IMR-90 (cell line): ENCODE data around the gene SLC38A6. TPM values are rescaled to one million over a fixed set of nuclear protein-coding genes. Genes with fewer than 3 reads are reported as not detected.

Source experiments
- ATAC-seq: fragments of 200-7000 bp; cut with Tn5 transposase; 2 replicates; pipeline ENCODE4 v1.9.1; 2020; ENCODE audit warnings: low read depth, mild to moderate bottlenecking, moderate library complexity
- BruUV-seq: library from RNA; stranded (reverse); fragments of 400-500 nt; replicated peaks from 2 replicates; lab custom pipeline; 2021; lab: Mats Ljungman, UMichigan
- CTCF ChIA-PET: fragments of 300-600 bp; formaldehyde crosslinking; extraction: SDS; loops from one replicate; lab custom pipeline; 2021; ENCODE audit warnings: antibody characterized with exemption; lab: Yijun Ruan, JAX
- POLR2A ChIA-PET: fragments of 300-600 bp; sonication (Branson Sonifier 250); formaldehyde crosslinking; loops from one replicate; lab custom pipeline; 2022; ENCODE audit warnings: antibody characterized with exemption; ENCODE audit not compliant: unreplicated experiment; lab: Charles Lee
- DNase-seq: peaks from one replicate; pipeline ENCODE4 v3.0.0; 2013
- H2AFZ ChIP-seq: replicated peaks from 2 replicates; pipeline ENCODE3; 2013; ENCODE audit warnings: low read length, mild to moderate bottlenecking; ENCODE audit not compliant: poor library complexity
- H2AK5ac ChIP-seq: 2 replicates; pipeline ENCODE4 v1.6.1; 2013; ENCODE audit warnings: low read depth, low read length, inconsistent platforms
- H2AK9ac ChIP-seq: replicated peaks from 2 replicates; pipeline ENCODE3; 2013; ENCODE audit warnings: mild to moderate bottlenecking, low read depth, low read length, moderate library complexity; ENCODE audit not compliant: poor library complexity
- H2BK120ac ChIP-seq: 2 replicates; pipeline ENCODE4 v1.6.1; 2013; ENCODE audit warnings: low read depth, low read length, inconsistent platforms
- H2BK15ac ChIP-seq: 3 replicates; pipeline ENCODE4 v1.6.1; 2013; ENCODE audit warnings: low read depth, low read length, inconsistent platforms
- H2BK20ac ChIP-seq: 2 replicates; pipeline ENCODE4 v1.6.1; 2013; ENCODE audit warnings: low read depth, mild to moderate bottlenecking, inconsistent platforms, low read length, moderate library complexity
- H2BK5ac ChIP-seq: 2 replicates; pipeline ENCODE4 v1.6.1; 2013; ENCODE audit warnings: mild to moderate bottlenecking, low read depth, low read length, inconsistent platforms; ENCODE audit not compliant: poor library complexity, severe bottlenecking
- H3K14ac ChIP-seq: replicated peaks from 2 replicates; pipeline ENCODE4 v1.6.1; 2013; ENCODE audit warnings: low read depth, low read length, inconsistent platforms
- H3K18ac ChIP-seq: 2 replicates; pipeline ENCODE4 v1.6.1; 2013; ENCODE audit warnings: low read depth, low read length, control low read depth
- H3K23ac ChIP-seq: 2 replicates; pipeline ENCODE4 v1.6.1; 2013; ENCODE audit warnings: low read depth, low read length, inconsistent platforms
- H3K27ac ChIP-seq: 2 replicates; pipeline ENCODE4 v1.5.1; 2013; ENCODE audit warnings: mild to moderate bottlenecking, control low read depth, low read length; ENCODE audit not compliant: insufficient read depth
- H3K27me3 ChIP-seq: 2 replicates; pipeline ENCODE4 v1.6.1; 2013; ENCODE audit warnings: low read length; ENCODE audit not compliant: control insufficient read depth, insufficient read depth
- H3K36me3 ChIP-seq: 2 replicates; pipeline ENCODE4 v1.6.1; 2013; ENCODE audit warnings: low read length, mixed read lengths; ENCODE audit not compliant: control insufficient read depth, insufficient read depth
- H3K4ac ChIP-seq: 2 replicates; pipeline ENCODE4 v1.6.1; 2013; ENCODE audit warnings: low read depth, low read length, inconsistent platforms
- H3K4me1 ChIP-seq: 2 replicates; pipeline ENCODE4 v1.6.1; 2013; ENCODE audit warnings: low read length, mixed read lengths; ENCODE audit not compliant: control insufficient read depth, insufficient read depth
- H3K4me2 ChIP-seq: 2 replicates; pipeline ENCODE4 v1.6.1; 2013; ENCODE audit warnings: low read depth, mild to moderate bottlenecking, control low read depth, low read length, moderate library complexity
- H3K4me3 ChIP-seq: 2 replicates; pipeline ENCODE4 v1.5.1; 2013; ENCODE audit warnings: low read depth, mild to moderate bottlenecking, control low read depth, low read length, moderate library complexity; ENCODE audit not compliant: insufficient read depth
- H3K56ac ChIP-seq: 2 replicates; pipeline ENCODE4 v1.6.1; 2013; ENCODE audit warnings: low read length, inconsistent platforms; ENCODE audit not compliant: insufficient read depth; ENCODE audit errors: extremely low read depth
- H3K79me1 ChIP-seq, 2 experiments: 2 replicates each; pipeline ENCODE4 v1.6.1; 2013; ENCODE audit warnings: low read length in 2 of 2, inconsistent platforms in 1 of 2, low read depth in 1 of 2
- H3K9ac ChIP-seq: 2 replicates; pipeline ENCODE4 v1.6.1; 2013; ENCODE audit warnings: low read depth, low read length, control low read depth
- H3K9me1 ChIP-seq: 2 replicates; pipeline ENCODE4 v1.6.1; 2013; ENCODE audit warnings: low read length, inconsistent platforms; ENCODE audit not compliant: insufficient read depth
- H3K9me3 ChIP-seq: 2 replicates; pipeline ENCODE4 v1.6.1; 2013; ENCODE audit warnings: low read length; ENCODE audit not compliant: control insufficient read depth, insufficient read depth
- H4K20me1 ChIP-seq: 2 replicates; pipeline ENCODE4 v1.6.1; 2013; ENCODE audit warnings: low read length, inconsistent platforms; ENCODE audit not compliant: insufficient read depth
- H4K5ac ChIP-seq: 2 replicates; pipeline ENCODE4 v1.6.1; 2013; ENCODE audit warnings: mild to moderate bottlenecking, low read depth, low read length, control low read depth
- H4K8ac ChIP-seq, 2 experiments: 2 replicates each; pipeline ENCODE4 v1.6.1; 2013; ENCODE audit warnings: low read depth in 2 of 2, low read length in 2 of 2, control low read depth in 1 of 2, inconsistent platforms in 1 of 2
- H4K91ac ChIP-seq: 2 replicates; pipeline ENCODE4 v1.6.1; 2013; ENCODE audit warnings: low read depth, low read length, inconsistent platforms; ENCODE audit not compliant: insufficient read depth
- BHLHE40 ChIP-seq: fragments of 150-350 bp; IDR thresholded peaks from 2 replicates; pipeline ENCODE4 v1.6.1; 2016; ENCODE audit warnings: mild to moderate bottlenecking, low read depth, low read length
- FOS ChIP-seq: fragments of 150-350 bp; IDR thresholded peaks from 2 replicates; pipeline ENCODE4 v1.6.1; 2016; ENCODE audit warnings: low read depth, low read length
- NFE2L2 ChIP-seq: fragments of 150-350 bp; IDR thresholded peaks from 2 replicates; pipeline ENCODE4 v1.6.1; 2016; ENCODE audit warnings: low read depth, mild to moderate bottlenecking, low read length
- POLR2A ChIP-seq: IDR thresholded peaks from 2 replicates; pipeline ENCODE4 v1.6.1; 2012; ENCODE audit warnings: mild to moderate bottlenecking, low read depth, low read length
- RAD21 ChIP-seq: IDR thresholded peaks from 2 replicates; pipeline ENCODE4 v1.6.1; 2012; ENCODE audit warnings: low read length, improper control_type of control experiment
- RCOR1 ChIP-seq: IDR thresholded peaks from 2 replicates; pipeline ENCODE4 v1.6.1; 2012; ENCODE audit warnings: mild to moderate bottlenecking, low read length, improper control_type of control experiment; ENCODE audit not compliant: insufficient replicate concordance
- RFX5 ChIP-seq: IDR thresholded peaks from 2 replicates; pipeline ENCODE4 v1.8.0; 2012; ENCODE audit warnings: low read depth, mild to moderate bottlenecking, low read length, moderate library complexity
- SMC3 ChIP-seq: fragments of 150-350 bp; IDR thresholded peaks from 2 replicates; pipeline ENCODE4 v1.6.1; 2016; ENCODE audit warnings: low read depth, mild to moderate bottlenecking, antibody characterized with exemption, low read length, moderate library complexity
- dilution Hi-C: fragments of 300-500 bp; cut with HindIII; formaldehyde crosslinking; loops from one replicate; pipeline ENCODE4 v1.14.3; 2018; ENCODE audit warnings: low sequenced_read_pairs; ENCODE audit not compliant: unreplicated experiment
- in situ Hi-C: fragments of 300-500 bp; cut with MboI; formaldehyde crosslinking; loops from 3 replicates; pipeline ENCODE4 v1.14.3; 2019; ENCODE audit warnings: low sequenced_read_pairs, inconsistent platforms, mixed read lengths
- intact Hi-C: fragments of 100-400 bp; cut with micrococcal nuclease; formaldehyde crosslinking; loops from 2 replicates; pipeline ENCODE4 v1.10.0; 2022
- polyA plus RNA-seq, 3 experiments: library from polyadenylated mRNA; depleted of rRNA; stranded (reverse); fragments of >200 nt; gene quantifications; 2 replicates each; pipeline ENCODE4 v1.2.3, GENCODE V29; 2012; ENCODE audit warnings: low replicate concordance in 1 of 3
- total RNA-seq: library from RNA; depleted of rRNA; stranded (reverse); fragments of >200 nt; gene quantifications from 2 replicates; pipeline ENCODE4 v1.2.3, GENCODE V29; 2012

Gene SLC38A6
- total and polyA plus RNA-seq, 2 of the 4 experiments (the other 2 are of a cell fraction), result 15.5 to 18.3 TPM

DNA sequence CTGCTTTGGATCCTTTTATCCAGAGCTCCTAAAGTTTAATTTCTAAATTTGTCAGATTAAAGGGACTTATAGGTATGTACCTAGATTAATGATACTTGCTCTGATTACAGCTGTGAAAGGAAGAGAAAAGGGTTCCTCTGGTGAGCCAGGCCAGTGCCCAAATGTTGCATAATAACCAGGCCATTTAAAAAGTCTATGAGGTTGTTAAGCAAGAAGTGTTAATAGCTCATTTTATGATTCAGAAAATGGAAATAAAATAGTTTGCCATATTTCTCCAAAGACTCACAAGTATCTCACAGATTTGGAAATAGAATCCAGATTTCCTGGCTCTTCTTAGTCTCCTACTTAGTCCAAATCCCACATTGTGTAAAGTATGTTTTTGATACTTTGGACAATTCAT is 67.6 kb downstream of the SLC38A6 start:
- Histone ChIP-seq H3K27me3 (no peaks in the 10 kb centered on the region), H3K9ac (no peak overlapping the region), H3K14ac (no peak overlapping the region), H4K8ac (no peak overlapping the region), H3K27ac (no peak overlapping the region), H3K4me3 (no peak overlapping the region), H4K20me1 (no peaks in the 10 kb centered on the region), H4K5ac (no peak overlapping the region), H3K4me2 (no peak overlapping the region), H3K36me3 (peaks cover 3% of the 10 kb centered on the region; the same call in 1 of the 2 replicates), H2AK9ac (no peak overlapping the region), H2BK15ac (no peak overlapping the region), H3K4ac (no peak overlapping the region), H4K91ac (no peak overlapping the region), H2BK20ac (no peak overlapping the region), H2AFZ (no peak overlapping the region), H3K9me3 (peaks cover 2% of the 10 kb centered on the region; the same call in 1 of the 2 replicates), H3K9me1 (peaks cover 6% of the 10 kb centered on the region; the same call in 1 of the 2 replicates), H3K18ac (no peak overlapping the region), H2AK5ac (no peak overlapping the region), H3K23ac (no peak overlapping the region), H2BK120ac (no peak overlapping the region), H2BK5ac (no peak overlapping the region), H3K4me1 (peaks cover 2% of the 10 kb centered on the region; the same call in 1 of the 2 replicates), H3K79me1 (no peaks in the 10 kb centered on the region; a peak in 1 of 4 replicates), H3K56ac (no peak overlapping the region)
- CTCF ChIA-PET, result interaction anchor here (0.7 kb wide), 1 partner anchor 23 kb away, joined by 3 read pairs; no protein-coding TSS in a partner anchor
- ATAC-seq, result no peak
- dilution Hi-C loops, result loop anchor here (25.0 kb wide), 1 partner anchor 411 kb away; the partner anchor contains the start of gene SIX1
- no TSS peak for BruUV-seq
- POLR2A ChIA-PET, result no interaction called here
- intact Hi-C loops, result no loop called here
- TF ChIP-seq SMC3 (no peak), FOS (no peak), RAD21 (no peak), POLR2A (no peak), NFE2L2 (no peak), BHLHE40 (no peak), RCOR1 (no peak), RFX5 (no peak)
- in situ Hi-C loops, result loop anchor here (25.0 kb wide), 1 partner anchor 711 kb away; no protein-coding TSS in a partner anchor
- DNase-seq, result no peak
